HG03460 (cell line): ENCODE results near the gene RIMS1.

Experiments
- ATAC-seq: cut with Tn5 transposase; IDR thresholded peaks from one replicate; pipeline ENCODE4 v1.9.1; 2021; ENCODE audit not compliant: unreplicated experiment

RIMS1 gene

GRCh38 chr6:71886184-71887005, at the start of gene RIMS1:
Gene RIMS1 (plus strand): TSS chr6:71886550. CDS start chr6:71887024, 474 bp downstream.
- ATAC-seq: peak; percentile 68

GRCh38 chr6:71851214-71851613, 35.1 kb upstream of the RIMS1 start:
- no peak for ATAC-seq

- ATAC-seq: no peak
These were observed 33.4 kb upstream of the RIMS1 start for GRCh38 chr6:71852948-71853347.

GRCh38 chr6:71855406-71855805, 30.9 kb upstream of the RIMS1 start:
- ATAC-seq: no peak

GRCh38 chr6:71879016-71879415, 7.3 kb upstream of the RIMS1 start:
- no peak for ATAC-seq

GRCh38 chr6:71887006-71887743, 825 bp downstream of the RIMS1 start:
- ATAC-seq: peak; percentile 21

GRCh38 chr6:71887744-71888230, 1.4 kb downstream of the RIMS1 start:
- ATAC-seq: no peak

- ATAC-seq: no peak
These were observed 2.5 kb downstream of the RIMS1 start for GRCh38 chr6:71888756-71889340.

GRCh38 chr6:71889366-71889765, 3.0 kb downstream of the RIMS1 start:
- ATAC-seq: no peak

GRCh38 chr6:71892641-71893040, 6.3 kb downstream of the RIMS1 start:
- ATAC-seq: no peak

- no peak for ATAC-seq
These were observed 14.3 kb downstream of the RIMS1 start for GRCh38 chr6:71900642-71901041.

GRCh38 chr6:71902261-71902660, 15.9 kb downstream of the RIMS1 start:
- peak; percentile 95 for ATAC-seq

- no peak for ATAC-seq
These were observed 20.5 kb downstream of the RIMS1 start for GRCh38 chr6:71906813-71907212.

- ATAC-seq: peak; percentile 60
These were observed 21.9 kb downstream of the RIMS1 start for GRCh38 chr6:71908162-71908765.

GRCh38 chr6:71913444-71914234, 27.3 kb downstream of the RIMS1 start:
- no peak for ATAC-seq

GRCh38 chr6:71929047-71929446, 42.7 kb downstream of the RIMS1 start:
- no peak for ATAC-seq

GRCh38 chr6:71933881-71934280, 47.5 kb downstream of the RIMS1 start:
- no peak for ATAC-seq

- no peak for ATAC-seq
These were observed 79.1 kb downstream of the RIMS1 start for GRCh38 chr6:71965404-71965803.

GRCh38 chr6:71967436-71967835, 81.1 kb downstream of the RIMS1 start:
- no peak for ATAC-seq

GRCh38 chr6:71977884-71978283, 91.5 kb downstream of the RIMS1 start:
- ATAC-seq: no peak
